A549 (cell line): ENCODE data around the gene YDJC. TPM values are rescaled to one million over a fixed set of nuclear protein-coding genes. Genes with fewer than 3 reads are reported as not detected.
A peak's percentile ranks its signal among the peaks of the same experiment; 100 is the strongest.

ENCODE experiments used
- ATAC-seq, 2 experiments: fragments of 200-7000 bp in 1 of 2; fragments of >200 bp in 1 of 2; cut with Nextera tagmentation in 1 of 2; cut with Tn5 transposase in 1 of 2; 3 replicates each; pipeline versions ENCODE4 v1.8.0 to v1.9.1; 2018 to 2020; ENCODE audit warnings: mild to moderate bottlenecking in 1 of 2, moderate library complexity in 1 of 2
- CTCF ChIA-PET: fragments of 300-600 bp; sonication (Branson Sonifier 250); formaldehyde crosslinking; extraction: SDS; loops from one replicate; lab custom pipeline; 2021; ENCODE audit warnings: antibody characterized with exemption, inconsistent platforms; lab: Yijun Ruan, JAX
- POLR2A ChIA-PET: fragments of 350-600 bp; formaldehyde crosslinking; extraction: SDS; loops from one replicate; lab custom pipeline; 2021; ENCODE audit warnings: antibody characterized with exemption, inconsistent platforms; lab: Yijun Ruan, JAX
- DNase-seq, 2 experiments: peaks; one replicate each; pipeline versions ENCODE4 v3.0.0 to v3.0.0-alpha.2; 2011 to 2016; ENCODE audit warnings: low read depth in 1 of 2, low spot score in 1 of 2
- FAIRE-seq: peaks from 2 replicates; lab custom pipeline; 2011; peaks lifted over from hg19 to GRCh38; lab: Jason Lieb, UNC
- H3K27ac ChIP-seq, 2 experiments: fragments of >200 bp; sonication (Bioruptor Twin); formaldehyde crosslinking; 3 replicates each; pipeline ENCODE4 v1.5.1; 2016 to 2017
- H3K4me1 ChIP-seq: fragments of >200 bp; sonication (Bioruptor Twin); formaldehyde crosslinking; 3 replicates; pipeline ENCODE4 v1.6.1; 2016
- H3K4me2 ChIP-seq: fragments of >200 bp; sonication (Bioruptor Twin); formaldehyde crosslinking; 3 replicates; pipeline ENCODE4 v1.6.1; 2016
- H3K4me3 ChIP-seq: fragments of >200 bp; sonication (Bioruptor Twin); formaldehyde crosslinking; 3 replicates; pipeline ENCODE4 v1.5.1; 2016
- H3K9me3 ChIP-seq: fragments of >200 bp; sonication (Bioruptor Twin); formaldehyde crosslinking; 3 replicates; pipeline ENCODE4 v1.6.1; 2016
- BHLHE40 ChIP-seq: IDR thresholded peaks from 2 replicates; pipeline ENCODE4 v1.6.1; 2012; ENCODE audit warnings: low read depth, low read length, inconsistent platforms
- CBX2 ChIP-seq: fragments of 200-600 bp; sonication (generic); IDR thresholded peaks from 2 replicates; pipeline ENCODE4 v1.6.1; 2016; ENCODE audit warnings: low read depth, mild to moderate bottlenecking, borderline replicate concordance
- CEBPB ChIP-seq, 2 experiments: fragments of >200 bp in 1 of 2; sonication (Bioruptor Twin) in 1 of 2; formaldehyde crosslinking in 1 of 2; IDR thresholded peaks; 2 replicates each; pipeline ENCODE4 v1.6.1; 2012 to 2016
- EHMT2 ChIP-seq: fragments of 200-600 bp; sonication (generic); IDR thresholded peaks from 2 replicates; pipeline ENCODE4 v1.6.1; 2016; ENCODE audit warnings: antibody characterized with exemption, low read depth, mild to moderate bottlenecking, moderate library complexity
- GATA3 ChIP-seq: IDR thresholded peaks from 2 replicates; pipeline ENCODE4 v1.6.1; 2012; ENCODE audit warnings: borderline replicate concordance
- HEYL ChIP-seq: fragments of 250-450 bp; sonication (Bioruptor Pico); IDR thresholded peaks from 2 replicates; pipeline ENCODE4 v1.8.0; 2021; ENCODE audit warnings: mild to moderate bottlenecking, moderate library complexity
- HOXB13 ChIP-seq: fragments of 250-450 bp; sonication (Bioruptor Pico); IDR thresholded peaks from 2 replicates; pipeline ENCODE4 v1.5.0; 2020; ENCODE audit warnings: low read depth, mild to moderate bottlenecking, moderate library complexity
- HOXB5 ChIP-seq: fragments of 250-450 bp; sonication (Bioruptor Pico); IDR thresholded peaks from 2 replicates; pipeline ENCODE4 v1.5.0; 2020; ENCODE audit warnings: mild to moderate bottlenecking, moderate library complexity
- JUNB ChIP-seq: fragments of >200 bp; sonication (Bioruptor Twin); formaldehyde crosslinking; IDR thresholded peaks from 2 replicates; pipeline ENCODE4 v1.6.1; 2016
- KDM5A ChIP-seq: fragments of 200-600 bp; sonication (generic); IDR thresholded peaks from 2 replicates; pipeline ENCODE4 v1.6.1; 2016; ENCODE audit warnings: antibody characterized with exemption, mild to moderate bottlenecking
- NFE2L2 ChIP-seq: fragments of 150-350 bp; conservative IDR thresholded peaks from 2 replicates; pipeline ENCODE4 v1.6.1; 2014; ENCODE audit warnings: low read length
- NPAS2 ChIP-seq: fragments of 250-450 bp; sonication (Bioruptor Pico); IDR thresholded peaks from 2 replicates; pipeline ENCODE4 v1.8.0; 2022; ENCODE audit warnings: mild to moderate bottlenecking, moderate library complexity, borderline replicate concordance
- NR3C1 ChIP-seq: fragments of >200 bp; sonication (Bioruptor Twin); formaldehyde crosslinking; IDR thresholded peaks from 3 replicates; pipeline ENCODE4 v1.6.1; 2017
- RCOR1 ChIP-seq: fragments of 150-350 bp; IDR thresholded peaks from 2 replicates; pipeline ENCODE4 v1.6.1; 2014; ENCODE audit warnings: antibody characterized with exemption, low read length, low read depth
- SMC3 ChIP-seq: fragments of >200 bp; sonication (Bioruptor Twin); formaldehyde crosslinking; IDR thresholded peaks from 3 replicates; pipeline ENCODE4 v1.6.1; 2018; ENCODE audit warnings: inconsistent platforms
- TP53 ChIP-seq: fragments of 250-450 bp; sonication (Bioruptor Pico); IDR thresholded peaks from 2 replicates; pipeline ENCODE4 v1.5.0; 2021; ENCODE audit warnings: mild to moderate bottlenecking, moderate library complexity
- ZC3H11A ChIP-seq: fragments of 450-650 bp; IDR thresholded peaks from 2 replicates; pipeline ENCODE4 v1.6.1; 2014; ENCODE audit warnings: antibody characterized with exemption, mild to moderate bottlenecking
- ZNF302 ChIP-seq: fragments of 250-450 bp; sonication (Bioruptor Pico); IDR thresholded peaks from 2 replicates; pipeline ENCODE4 v1.9.0; 2021; ENCODE audit warnings: inconsistent platforms, mild to moderate bottlenecking, moderate library complexity
- WGBS: methylation state at CpG from one replicate; pipeline ENCODE4 v1.1.6; 2017; ENCODE audit errors: missing lambda C conversion rate; 5-methylcytosine and 5-hydroxymethylcytosine counted together
- polyA plus RNA-seq, 4 experiments: library from polyadenylated mRNA; depleted of rRNA in 3 of 4; stranded (reverse); fragments of >200 nt; fragmentation: RNase III in 1 of 4; extraction: RNeasy Plus Mini Kit Qiagen cat#74134 plus additional on column Dnase treatment in 1 of 4; gene quantifications; 2 replicates in 3 of 4; 3 replicates in 1 of 4; pipeline ENCODE4 v1.2.3, GENCODE V29; 2011 to 2017
- TF ChIP-seq, protein P1 (sequence below): fragments of >200 bp; sonication (Bioruptor Twin); formaldehyde crosslinking; IDR thresholded peaks from 3 replicates; pipeline ENCODE4 v1.5.1; 2016
- TF ChIP-seq, protein P2 (sequence below): fragments of 250-450 bp; sonication (Bioruptor Pico); IDR thresholded peaks from 2 replicates; pipeline ENCODE4 v1.5.0; 2020; ENCODE audit warnings: low read depth, mild to moderate bottlenecking, moderate library complexity
- TF ChIP-seq, protein P3 (sequence below): fragments of >200 bp; sonication (Bioruptor Twin); formaldehyde crosslinking; IDR thresholded peaks from 3 replicates; pipeline ENCODE4 v1.6.1; 2016
- TF ChIP-seq, protein P4 (sequence below): fragments of 450-650 bp; IDR thresholded peaks from 2 replicates; pipeline ENCODE4 v1.6.1; 2014; ENCODE audit warnings: antibody characterized with exemption

YDJC gene
- polyA plus RNA-seq, 2 of the 4 experiments (the other 2 are of a cell fraction): 24.8 to 28.3 TPM

DNA sequence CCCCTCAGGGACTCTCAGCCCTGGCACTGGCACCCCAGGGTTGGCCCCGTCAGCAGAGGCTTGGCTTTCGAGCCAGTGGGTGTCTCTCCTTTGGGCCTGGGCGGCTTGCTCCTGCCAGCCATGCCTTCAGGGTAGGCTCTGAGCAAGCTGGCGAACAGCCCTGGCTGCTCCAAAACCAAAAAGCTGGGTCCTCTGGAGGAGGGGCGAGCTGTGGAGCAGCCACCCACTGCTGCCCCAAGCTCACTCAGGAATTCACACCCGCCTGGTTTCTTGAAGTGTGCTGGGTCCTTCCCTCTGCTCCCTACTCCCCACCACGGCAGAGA is 6.2 kb downstream of the YDJC start:
- 76% methylated on average over 6 of the region's 7 CpGs for WGBS
- Histone ChIP-seq H3K4me3 (no peak overlapping the region), H3K9me3 (no peaks in the 10 kb centered on the region), H3K4me1 (peaks cover 18% of the 10 kb centered on the region; the same call in 1 of the 3 replicates), H3K27ac (no peak overlapping the region), H3K4me2 (no peak overlapping the region)
- FAIRE-seq: no peak
- ChIA-PET CTCF (interaction anchor here (0.6 to 2.8 kb wide), 5 partner anchors 10 to 57 kb away, joined by 3 to 11 read pairs (median 3); partner anchors contain the start of gene SDF2L1), POLR2A (interaction anchor here (1.1 kb wide), 1 partner anchor 19 kb away, joined by 4 read pairs; the partner anchor contains the start of gene SDF2L1)
- no peak for DNase-seq
- ATAC-seq: peak in 1 of 2 experiments; percentile 3; a peak in 2 of 6 replicates
- TF ChIP-seq RCOR1 (no peak), GATA3 (no peak), NR3C1 (no peak), NPAS2 (CRISPR knock-in tag) (no peak), HOXB13 (CRISPR knock-in tag) (no peak), ZNF302 (CRISPR knock-in tag) (no peak), NFE2L2 (no peak), HOXB5 (CRISPR knock-in tag) (no peak), BHLHE40 (no peak), HEYL (CRISPR knock-in tag) (no peak), KDM5A (no peak), TP53 (CRISPR knock-in tag) (no peak), EHMT2 (no peak)
- TF ChIP-seq, protein P1, sequence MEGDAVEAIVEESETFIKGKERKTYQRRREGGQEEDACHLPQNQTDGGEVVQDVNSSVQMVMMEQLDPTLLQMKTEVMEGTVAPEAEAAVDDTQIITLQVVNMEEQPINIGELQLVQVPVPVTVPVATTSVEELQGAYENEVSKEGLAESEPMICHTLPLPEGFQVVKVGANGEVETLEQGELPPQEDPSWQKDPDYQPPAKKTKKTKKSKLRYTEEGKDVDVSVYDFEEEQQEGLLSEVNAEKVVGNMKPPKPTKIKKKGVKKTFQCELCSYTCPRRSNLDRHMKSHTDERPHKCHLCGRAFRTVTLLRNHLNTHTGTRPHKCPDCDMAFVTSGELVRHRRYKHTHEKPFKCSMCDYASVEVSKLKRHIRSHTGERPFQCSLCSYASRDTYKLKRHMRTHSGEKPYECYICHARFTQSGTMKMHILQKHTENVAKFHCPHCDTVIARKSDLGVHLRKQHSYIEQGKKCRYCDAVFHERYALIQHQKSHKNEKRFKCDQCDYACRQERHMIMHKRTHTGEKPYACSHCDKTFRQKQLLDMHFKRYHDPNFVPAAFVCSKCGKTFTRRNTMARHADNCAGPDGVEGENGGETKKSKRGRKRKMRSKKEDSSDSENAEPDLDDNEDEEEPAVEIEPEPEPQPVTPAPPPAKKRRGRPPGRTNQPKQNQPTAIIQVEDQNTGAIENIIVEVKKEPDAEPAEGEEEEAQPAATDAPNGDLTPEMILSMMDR: no peak
- TF ChIP-seq, protein P2, sequence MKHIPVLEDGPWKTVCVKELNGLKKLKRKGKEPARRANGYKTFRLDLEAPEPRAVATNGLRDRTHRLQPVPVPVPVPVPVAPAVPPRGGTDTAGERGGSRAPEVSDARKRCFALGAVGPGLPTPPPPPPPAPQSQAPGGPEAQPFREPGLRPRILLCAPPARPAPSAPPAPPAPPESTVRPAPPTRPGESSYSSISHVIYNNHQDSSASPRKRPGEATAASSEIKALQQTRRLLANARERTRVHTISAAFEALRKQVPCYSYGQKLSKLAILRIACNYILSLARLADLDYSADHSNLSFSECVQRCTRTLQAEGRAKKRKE (CRISPR knock-in tag): no peak
- TF ChIP-seq, protein P3, sequence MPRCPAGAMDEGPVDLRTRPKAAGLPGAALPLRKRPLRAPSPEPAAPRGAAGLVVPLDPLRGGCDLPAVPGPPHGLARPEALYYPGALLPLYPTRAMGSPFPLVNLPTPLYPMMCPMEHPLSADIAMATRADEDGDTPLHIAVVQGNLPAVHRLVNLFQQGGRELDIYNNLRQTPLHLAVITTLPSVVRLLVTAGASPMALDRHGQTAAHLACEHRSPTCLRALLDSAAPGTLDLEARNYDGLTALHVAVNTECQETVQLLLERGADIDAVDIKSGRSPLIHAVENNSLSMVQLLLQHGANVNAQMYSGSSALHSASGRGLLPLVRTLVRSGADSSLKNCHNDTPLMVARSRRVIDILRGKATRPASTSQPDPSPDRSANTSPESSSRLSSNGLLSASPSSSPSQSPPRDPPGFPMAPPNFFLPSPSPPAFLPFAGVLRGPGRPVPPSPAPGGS: no peak

DNA sequence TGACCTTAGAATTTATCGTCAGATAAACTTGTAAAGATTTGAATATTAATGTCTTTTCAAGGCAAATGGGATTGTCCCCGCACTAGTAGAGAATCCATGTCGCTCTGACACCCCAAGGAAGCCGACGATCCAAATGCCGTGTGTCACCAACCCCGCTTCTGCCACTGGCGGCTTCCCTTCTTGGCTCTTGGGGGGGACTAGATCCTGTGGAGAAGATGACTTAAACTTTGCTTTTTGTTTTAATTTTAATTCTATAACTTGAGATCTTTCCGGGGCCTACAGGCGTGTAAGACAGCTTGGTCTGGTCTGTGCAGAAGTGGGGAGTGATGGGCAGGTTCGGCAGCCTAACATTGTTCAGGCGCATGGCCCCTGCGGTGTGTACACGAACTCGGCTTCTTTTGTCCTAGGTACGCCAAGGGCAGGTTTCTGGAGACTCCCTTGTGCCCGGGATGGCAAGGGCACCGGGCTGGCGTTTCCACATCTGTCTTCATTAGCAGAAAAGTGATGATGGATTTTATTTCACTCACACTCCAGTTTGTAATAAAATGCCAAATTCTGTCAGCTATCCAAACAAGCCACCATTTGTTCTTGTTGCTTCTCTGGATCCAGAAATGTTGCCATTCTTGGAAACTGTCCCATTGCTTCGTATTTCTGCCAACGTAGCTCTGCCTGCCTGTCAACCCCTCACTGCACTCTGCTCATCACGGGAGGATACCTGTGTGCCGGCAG is 6.7 kb downstream of the YDJC start:
- Histone ChIP-seq H3K4me1 (peaks cover 12% of the 10 kb centered on the region; the same call in 1 of the 3 replicates), H3K4me3 (no peak overlapping the region), H3K27ac (no peak overlapping the region), H3K4me2 (no peak overlapping the region), H3K9me3 (no peaks in the 10 kb centered on the region)
- no peak for FAIRE-seq
- DNase-seq: no peak
- 86% methylated on average over 21 of the region's 23 CpGs for WGBS
- ChIA-PET CTCF (interaction anchor here (0.6 to 2.8 kb wide), 7 partner anchors 10 to 56 kb away, joined by 3 to 11 read pairs (median 3); partner anchors contain the start of gene SDF2L1), POLR2A (interaction anchor here (1.1 kb wide), 1 partner anchor 19 kb away, joined by 4 read pairs; the partner anchor contains the start of gene SDF2L1)
- no peak for TF ChIP-seq SMC3
- TF ChIP-seq, protein P4, sequence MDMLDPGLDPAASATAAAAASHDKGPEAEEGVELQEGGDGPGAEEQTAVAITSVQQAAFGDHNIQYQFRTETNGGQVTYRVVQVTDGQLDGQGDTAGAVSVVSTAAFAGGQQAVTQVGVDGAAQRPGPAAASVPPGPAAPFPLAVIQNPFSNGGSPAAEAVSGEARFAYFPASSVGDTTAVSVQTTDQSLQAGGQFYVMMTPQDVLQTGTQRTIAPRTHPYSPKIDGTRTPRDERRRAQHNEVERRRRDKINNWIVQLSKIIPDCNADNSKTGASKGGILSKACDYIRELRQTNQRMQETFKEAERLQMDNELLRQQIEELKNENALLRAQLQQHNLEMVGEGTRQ: no peak
- no peak for TF ChIP-seq NFE2L2
- TF ChIP-seq, protein P3: no peak
- no peak for TF ChIP-seq GATA3
- TF ChIP-seq RCOR1: no peak
- TF ChIP-seq CBX2: no peak
- no peak for TF ChIP-seq CEBPB (IDR thresholded peaks at IDR 0.05)
- TF ChIP-seq JUNB: no peak
- TF ChIP-seq ZC3H11A: no peak
- ATAC-seq: no peak
